Epidermal melanocyte (primary cell): ENCODE results near the gene ARHGEF26.
A peak's percentile ranks its signal among the peaks of the same experiment; 100 is the strongest.
"Not testable (repeated sequence)": the region's sequence is repeated elsewhere in the genome, so short reads cannot be mapped to it uniquely, and the experiment has no call there.

Source experiments
- DNase-seq: peaks from one replicate; pipeline ENCODE4 v3.0.0; 2011; ENCODE audit warnings: low spot score; ENCODE audit not compliant: insufficient read length

Gene ARHGEF26

DNA sequence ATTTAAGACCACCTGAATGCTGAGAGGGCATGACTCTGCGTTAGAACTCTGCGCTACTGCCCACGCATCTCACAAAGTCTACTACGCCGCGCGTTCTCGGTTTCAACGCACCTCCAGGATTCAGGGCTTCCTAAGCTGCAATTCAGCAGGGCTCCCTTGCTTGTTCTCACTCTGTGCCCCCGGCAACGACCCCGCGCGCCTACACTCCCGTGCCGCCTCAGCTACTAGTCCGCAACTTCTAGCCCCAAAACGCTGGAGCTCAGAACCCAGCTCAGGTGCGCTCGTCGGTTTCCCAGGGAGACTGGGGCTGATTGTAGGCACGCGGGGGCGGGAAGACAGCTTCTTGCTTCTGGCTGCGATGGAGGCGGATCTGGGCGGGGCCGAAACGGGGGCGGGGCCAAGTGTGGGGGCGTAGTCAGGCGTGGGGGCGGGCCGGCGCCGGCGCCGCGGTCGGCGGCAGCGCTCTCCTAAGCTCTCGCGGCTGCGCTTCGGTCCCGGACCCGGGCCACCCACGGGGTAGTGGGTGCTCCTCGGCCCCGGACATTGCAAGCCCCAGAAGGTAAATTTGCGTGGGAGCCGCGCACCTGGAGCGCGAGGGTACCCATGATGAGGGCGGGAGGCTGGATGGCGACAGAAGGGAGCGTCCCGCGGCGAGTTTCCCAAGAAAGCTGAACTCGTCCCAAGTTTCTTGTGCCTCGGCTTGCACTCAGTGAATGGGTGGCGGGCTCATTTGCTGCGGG is at the start of gene ARHGEF26:
TSS of gene ARHGEF26 (plus strand) at position 430 of the 740 bp plus-strand sequence. CDS start 603 bp downstream, outside the sequence.
- DNase-seq: peak; percentile 74

DNA sequence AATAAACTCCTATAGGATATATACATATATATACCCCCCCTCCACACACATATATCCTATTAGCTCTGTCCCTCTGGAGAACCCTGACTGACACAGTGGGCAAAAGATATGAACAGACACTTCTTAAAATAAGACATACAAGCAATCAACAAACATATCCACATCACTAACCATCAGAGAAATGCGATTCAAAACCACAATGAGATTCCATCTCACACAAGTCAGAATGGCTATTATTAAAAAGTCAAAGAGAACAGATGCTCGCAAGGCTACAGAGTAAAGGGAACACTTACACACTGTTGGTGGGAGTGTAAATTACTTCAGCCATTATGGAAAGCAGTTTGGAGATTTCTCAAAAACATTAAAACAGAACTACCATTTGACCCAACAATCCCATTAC is 46.2 kb upstream of the ARHGEF26 start:
- DNase-seq: no peak

DNA sequence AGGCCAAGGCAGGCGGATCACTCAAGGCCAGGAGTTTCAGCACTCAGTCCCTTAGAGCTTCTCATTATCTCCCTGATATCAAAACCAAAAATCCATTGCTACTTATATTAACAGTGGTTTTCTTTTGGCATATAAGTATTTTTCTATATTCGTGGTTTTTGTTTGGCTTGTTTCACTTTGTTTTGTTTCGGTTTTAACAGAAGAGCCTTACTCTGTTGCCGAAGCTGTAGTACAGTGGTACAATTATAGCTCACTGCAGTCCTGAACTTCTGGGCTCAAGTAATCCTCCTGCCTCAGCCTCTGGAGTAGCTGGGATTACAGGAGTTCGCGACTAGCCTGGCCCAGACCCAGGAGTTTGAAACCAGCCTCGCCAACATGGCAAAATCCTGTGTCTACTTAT is 42.5 kb upstream of the ARHGEF26 start:
- no peak for DNase-seq

- no peak for DNase-seq
These were observed 39.9 kb upstream of the ARHGEF26 start for GRCh38 chr3:154081305-154081704.

GRCh38 chr3:154085071-154085470 is 36.1 kb upstream of the ARHGEF26 start:
- no peak for DNase-seq

- DNase-seq: no peak
These were observed 35.4 kb upstream of the ARHGEF26 start for GRCh38 chr3:154085799-154086198.

DNA sequence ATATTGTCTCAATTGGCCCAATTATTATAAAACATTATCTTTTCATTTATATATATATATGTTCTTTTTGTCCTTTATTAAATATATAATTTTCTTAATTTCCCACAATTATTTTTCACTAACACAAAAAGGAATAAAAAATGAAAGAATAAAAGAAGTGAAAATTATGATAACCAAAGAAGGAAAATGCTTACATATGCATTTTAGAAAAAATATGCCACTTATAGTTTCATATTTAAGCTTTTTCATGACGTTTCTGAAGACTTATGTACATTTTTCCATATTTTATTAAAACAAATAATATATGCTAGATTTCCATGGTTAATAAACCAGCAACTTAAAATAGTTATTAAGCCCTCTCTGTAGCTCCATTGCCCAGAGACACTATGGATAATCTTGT is 34.9 kb upstream of the ARHGEF26 start:
- no peak for DNase-seq

GRCh38 chr3:154087756-154088480 is 33.3 kb upstream of the ARHGEF26 start:
- not testable (repeated sequence) for DNase-seq

DNA sequence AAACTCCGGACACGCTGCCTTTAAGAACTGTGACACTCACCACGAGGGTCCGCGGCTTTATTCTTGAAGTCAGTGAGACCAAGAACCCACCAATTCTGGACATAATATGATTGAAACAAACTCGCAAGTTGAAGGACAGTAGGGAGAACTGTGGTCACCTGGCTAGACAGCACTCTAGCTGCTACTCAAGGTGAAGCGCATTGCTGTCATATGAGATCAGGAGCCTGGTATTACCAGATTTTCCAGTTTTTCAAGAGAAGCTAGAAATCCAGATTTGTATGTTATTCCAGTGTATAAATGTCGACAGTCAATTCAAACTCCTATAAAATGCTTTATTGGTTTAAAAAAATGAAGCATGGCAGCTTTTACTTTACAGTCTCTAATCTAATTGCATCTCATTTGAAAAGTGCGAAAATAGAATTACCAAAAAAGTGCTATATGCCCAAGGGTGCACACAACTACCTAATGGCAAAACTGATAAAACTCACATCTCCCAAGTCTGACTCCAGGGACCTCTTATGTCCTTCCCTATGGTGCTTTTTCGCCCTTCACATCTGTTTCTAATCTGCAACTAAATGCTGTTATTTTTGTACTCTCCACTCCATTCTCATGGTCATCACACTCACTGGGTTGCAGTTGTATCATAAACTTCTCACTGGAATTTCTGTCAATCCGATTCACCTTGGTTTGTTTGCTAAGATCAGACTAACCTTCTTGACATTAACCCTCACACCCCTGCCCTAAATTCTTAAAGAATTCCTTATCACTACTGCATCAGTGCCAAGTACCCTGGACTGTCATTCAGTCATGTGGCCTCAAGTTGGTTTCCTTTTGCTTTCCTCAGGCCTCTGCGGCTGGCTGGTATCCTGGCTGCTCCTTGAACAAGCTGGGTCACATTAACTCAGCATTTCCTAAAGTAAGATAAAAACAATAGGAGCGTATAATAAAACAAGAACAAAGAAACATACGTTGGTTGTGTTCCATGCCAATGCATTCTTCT is 31.5 kb upstream of the ARHGEF26 start:
- DNase-seq: no peak

DNA sequence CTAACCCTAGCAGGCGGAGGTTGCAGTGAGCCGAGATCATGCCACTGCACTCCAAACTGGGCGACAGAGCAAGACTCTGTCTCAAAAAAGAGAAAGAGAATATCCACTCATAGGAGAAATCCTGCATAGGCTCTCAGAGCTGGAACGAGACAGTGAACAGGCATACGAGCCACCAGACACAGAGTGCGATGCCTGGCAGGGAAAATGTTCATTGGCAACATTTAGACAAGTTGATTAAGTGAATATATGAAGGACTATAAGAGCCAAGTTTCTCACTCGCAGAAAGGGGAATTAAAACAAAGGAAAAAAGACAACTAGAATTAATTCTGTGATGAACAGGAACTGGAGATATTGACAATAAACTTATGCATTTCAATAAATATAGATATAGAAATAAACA is 27.1 kb upstream of the ARHGEF26 start:
- DNase-seq: no peak

GRCh38 chr3:154095832-154096421 is 25.3 kb upstream of the ARHGEF26 start:
- DNase-seq: no peak

DNA sequence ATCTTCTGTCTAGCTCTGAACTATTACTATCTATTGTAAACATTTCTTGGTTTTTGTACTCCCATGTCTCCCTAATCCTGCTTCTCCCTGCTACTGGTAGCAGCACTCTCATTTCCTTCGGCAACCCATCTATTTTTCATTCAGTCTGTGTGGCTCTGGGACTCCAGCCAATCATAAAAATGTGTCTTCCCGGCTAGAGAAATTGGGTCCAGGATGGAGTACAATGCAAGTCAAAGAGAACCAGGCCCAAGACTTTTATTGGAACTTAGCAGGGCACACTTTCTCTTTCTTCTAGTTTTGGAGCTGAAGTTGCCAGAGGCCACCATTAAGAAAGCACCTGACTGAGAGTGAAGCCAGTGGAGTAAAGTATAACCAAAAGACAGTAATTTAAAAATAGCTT is 22.8 kb upstream of the ARHGEF26 start:
- DNase-seq: no peak

DNA sequence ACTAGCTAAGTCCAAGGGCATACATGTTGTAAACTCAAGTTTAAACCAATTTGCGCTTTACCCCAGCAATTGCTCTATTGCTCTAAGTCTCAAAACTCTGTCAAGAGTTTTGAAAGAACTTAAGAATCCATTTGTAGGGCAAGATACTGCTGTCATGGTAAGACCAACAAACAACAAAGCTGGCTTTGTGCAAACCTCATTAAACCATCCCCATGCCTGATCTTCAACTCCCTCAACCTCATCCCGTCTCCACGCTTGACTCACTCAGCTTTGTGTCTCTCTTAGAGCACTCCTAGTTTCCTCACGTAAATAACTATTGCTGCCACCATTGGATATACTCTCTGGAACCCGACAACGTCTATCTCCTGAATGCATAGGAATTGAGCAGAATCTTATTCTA is 20.6 kb upstream of the ARHGEF26 start:
- DNase-seq: no peak

GRCh38 chr3:154101250-154101649 is 19.9 kb upstream of the ARHGEF26 start:
- DNase-seq: no peak

- no peak for DNase-seq
These were observed 19.0 kb upstream of the ARHGEF26 start for GRCh38 chr3:154102225-154102624.

DNA sequence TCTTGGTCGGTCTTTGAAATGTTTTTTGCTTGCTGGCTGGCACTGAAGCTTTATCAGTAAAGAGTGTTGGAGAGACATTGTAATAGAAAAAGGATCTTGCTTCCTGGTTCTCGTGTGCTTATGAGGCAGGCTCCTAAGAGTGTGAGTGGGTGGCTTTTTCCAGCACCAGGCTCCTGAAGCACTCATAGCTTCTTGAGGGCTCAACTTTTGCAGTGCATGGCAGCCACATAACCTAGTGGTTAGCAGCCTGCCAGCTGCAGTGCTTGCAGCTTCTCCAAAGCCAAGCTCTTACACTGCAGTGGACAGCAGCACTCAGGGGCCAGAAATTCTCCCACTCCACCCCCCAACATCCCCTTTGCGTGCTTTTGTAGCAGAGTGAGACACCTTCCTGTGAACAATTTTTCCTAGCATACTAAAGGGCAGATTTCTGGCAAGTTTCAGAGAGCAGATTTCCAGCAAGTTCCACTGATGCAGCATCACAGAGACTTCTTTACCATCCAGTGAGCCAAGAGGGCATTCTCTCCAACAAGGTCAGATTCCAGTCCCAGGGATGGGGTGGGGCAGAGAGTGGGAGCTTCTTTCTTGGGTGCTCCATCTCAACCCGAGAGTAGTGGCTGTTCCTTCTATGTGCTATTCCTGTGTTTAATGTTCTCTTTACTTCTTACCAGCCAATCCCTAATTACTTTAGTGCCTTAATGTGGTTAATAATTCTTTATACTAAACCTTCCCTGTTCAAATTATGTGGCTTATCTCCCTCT is 15.8 kb upstream of the ARHGEF26 start:
- no peak for DNase-seq

- DNase-seq: no peak
These were observed 9.7 kb upstream of the ARHGEF26 start for GRCh38 chr3:154111365-154111935.

GRCh38 chr3:154112146-154112852 is 8.9 kb upstream of the ARHGEF26 start:
- DNase-seq: no peak

- DNase-seq: no peak
These were observed 7.6 kb upstream of the ARHGEF26 start for GRCh38 chr3:154113609-154114008.

GRCh38 chr3:154115332-154115731 is 5.9 kb upstream of the ARHGEF26 start:
- no peak for DNase-seq
